GM21723 (cell line): ENCODE measurements around the gene MANSC1.
"Not testable (repeated sequence)": the region's sequence is repeated elsewhere in the genome, so short reads cannot be mapped to it uniquely, and the experiment has no call there.

Source experiments
- ATAC-seq: cut with Tn5 transposase; IDR thresholded peaks from one replicate; pipeline ENCODE4 v1.9.1; 2021; ENCODE audit warnings: mild to moderate bottlenecking, moderate library complexity; ENCODE audit not compliant: unreplicated experiment

Gene MANSC1

GRCh38 chr12:12365931-12366431, 15.9 kb upstream of the MANSC1 start:
- ATAC-seq: no peak

GRCh38 chr12:12365446-12365802, 15.4 kb upstream of the MANSC1 start:
- ATAC-seq: no peak

GRCh38 chr12:12364787-12365445, 14.9 kb upstream of the MANSC1 start:
- no peak for ATAC-seq

- ATAC-seq: no peak
Observed at GRCh38 chr12:12358528-12358927, 8.5 kb upstream of the MANSC1 start.

- ATAC-seq: no peak
Observed at GRCh38 chr12:12357719-12358461, 7.8 kb upstream of the MANSC1 start.

GRCh38 chr12:12356896-12357718, 7.1 kb upstream of the MANSC1 start, which contains the start of gene BORCS5:
BORCS5 (plus strand) TSS chr12:12357078; CDS start chr12:12357452, 374 bp downstream.
- peak; percentile 90 for ATAC-seq

GRCh38 chr12:12356467-12356895, 6.4 kb upstream of the MANSC1 start:
- no peak for ATAC-seq

GRCh38 chr12:12353807-12354206, 3.8 kb upstream of the MANSC1 start:
- ATAC-seq: no peak

GRCh38 chr12:12353276-12353675, 3.2 kb upstream of the MANSC1 start:
- no peak for ATAC-seq

- ATAC-seq: not testable (repeated sequence)
Observed at GRCh38 chr12:12351468-12352185, 1.6 kb upstream of the MANSC1 start.

GRCh38 chr12:12350868-12351463, 924 bp upstream of the MANSC1 start:
- no peak for ATAC-seq

GRCh38 chr12:12338527-12339168, 11.4 kb downstream of the MANSC1 start:
- no peak for ATAC-seq

- no peak for ATAC-seq
Observed at GRCh38 chr12:12336511-12336910, 13.5 kb downstream of the MANSC1 start.

GRCh38 chr12:12336049-12336411, 14.0 kb downstream of the MANSC1 start:
- ATAC-seq: peak; percentile 62

- ATAC-seq: peak; percentile 75
Observed at GRCh38 chr12:12334367-12335040, 15.5 kb downstream of the MANSC1 start.

GRCh38 chr12:12333407-12334366, 16.4 kb downstream of the MANSC1 start:
- no peak for ATAC-seq

- ATAC-seq: no peak
Observed at GRCh38 chr12:12331896-12332295, 18.1 kb downstream of the MANSC1 start.

GRCh38 chr12:12331244-12331771, 18.7 kb downstream of the MANSC1 start:
- no peak for ATAC-seq
